Mucosa of rectum (tissue), 2 donors: ENCODE results near the gene TUT4.

Experiments
- H3K27ac ChIP-seq, 2 donors: one replicate each; pipeline ENCODE4 v1.7.0; 2013; ENCODE audit warnings: inconsistent platforms in 2 of 2, low read depth in 2 of 2, low read length in 2 of 2
- H3K27me3 ChIP-seq, 2 donors: one replicate each; pipeline ENCODE4 v1.7.0; 2013; ENCODE audit warnings: low read length in 2 of 2; ENCODE audit not compliant: control insufficient read depth in 2 of 2, insufficient read depth in 2 of 2
- H3K36me3 ChIP-seq, 2 donors: one replicate each; pipeline ENCODE4 v1.7.0; 2013; ENCODE audit warnings: low read length in 2 of 2; ENCODE audit not compliant: control insufficient read depth in 2 of 2, insufficient read depth in 2 of 2
- H3K4me1 ChIP-seq, 2 donors: one replicate each; pipeline ENCODE4 v1.7.0; 2013; ENCODE audit warnings: low read length in 2 of 2, mild to moderate bottlenecking in 1 of 2; ENCODE audit not compliant: control insufficient read depth in 2 of 2, insufficient read depth in 2 of 2
- H3K4me3 ChIP-seq, 2 donors: one replicate each; pipeline ENCODE4 v1.7.0; 2013; ENCODE audit warnings: low read length in 2 of 2
- H3K9ac ChIP-seq, 2 donors: one replicate each; pipeline ENCODE4 v1.7.0; 2013; ENCODE audit warnings: low read length in 2 of 2, low read depth in 1 of 2, mild to moderate bottlenecking in 1 of 2
- H3K9me3 ChIP-seq, 2 donors: one replicate each; pipeline ENCODE4 v1.7.0; 2013; ENCODE audit warnings: low read length in 2 of 2; ENCODE audit not compliant: control insufficient read depth in 2 of 2
- donor health status: healthy.
- donor health status: Normal muscosa, but diverticular disease.

The TUT4 gene

GRCh38 chr1:52511851-52512615 lies 40.9 kb downstream of the TUT4 start:
- no peaks in the 10 kb centered on the region for H3K27me3 ChIP-seq
- no peak overlapping the region for H3K27ac ChIP-seq
- H3K4me1 ChIP-seq, result no peaks in the 10 kb centered on the region
- peaks cover 5 to 14% of the 10 kb centered on the region in 2 donors for H3K36me3 ChIP-seq
- H3K9ac ChIP-seq, result no peak overlapping the region
- no peaks in the 10 kb centered on the region for H3K9me3 ChIP-seq
- H3K4me3 ChIP-seq, result no peak overlapping the region

- Histone ChIP-seq H3K9ac (no peak overlapping the region), H3K4me3 (no peak overlapping the region), H3K27ac (no peak overlapping the region), H3K27me3 (no peaks in the 10 kb centered on the region), H3K36me3 (peaks cover 5 to 14% of the 10 kb centered on the region in 2 donors), H3K9me3 (no peaks in the 10 kb centered on the region), H3K4me1 (no peaks in the 10 kb centered on the region)
Observed at GRCh38 chr1:52511439-52511838, 41.5 kb downstream of the TUT4 start.

- Histone ChIP-seq H3K4me3 (no peak overlapping the region), H3K36me3 (peaks cover 0 to 6% of the 10 kb centered on the region in 2 donors), H3K9me3 (no peaks in the 10 kb centered on the region), H3K4me1 (no peaks in the 10 kb centered on the region), H3K9ac (no peak overlapping the region), H3K27me3 (no peaks in the 10 kb centered on the region), H3K27ac (no peak overlapping the region)
Observed at GRCh38 chr1:52506920-52507546, 45.9 kb downstream of the TUT4 start.

GRCh38 chr1:52506349-52506748 lies 46.5 kb downstream of the TUT4 start:
- H3K9me3 ChIP-seq, result no peaks in the 10 kb centered on the region
- H3K9ac ChIP-seq, result no peak overlapping the region
- no peak overlapping the region for H3K27ac ChIP-seq
- H3K4me1 ChIP-seq, result no peaks in the 10 kb centered on the region
- H3K36me3 ChIP-seq, result peaks cover 0 to 6% of the 10 kb centered on the region in 2 donors
- H3K27me3 ChIP-seq, result no peaks in the 10 kb centered on the region
- H3K4me3 ChIP-seq, result no peak overlapping the region

GRCh38 chr1:52504720-52505119 lies 48.2 kb downstream of the TUT4 start:
- H3K36me3 ChIP-seq, result peaks cover 0 to 3% of the 10 kb centered on the region in 2 donors
- no peaks in the 10 kb centered on the region for H3K4me1 ChIP-seq
- no peak overlapping the region for H3K9ac ChIP-seq
- no peak overlapping the region for H3K4me3 ChIP-seq
- H3K27ac ChIP-seq, result no peak overlapping the region
- no peaks in the 10 kb centered on the region for H3K27me3 ChIP-seq
- H3K9me3 ChIP-seq, result no peaks in the 10 kb centered on the region

- H3K9me3 ChIP-seq, result no peaks in the 10 kb centered on the region
- H3K27me3 ChIP-seq, result no peaks in the 10 kb centered on the region
- H3K27ac ChIP-seq, result no peak overlapping the region
- no peaks in the 10 kb centered on the region for H3K4me1 ChIP-seq
- H3K9ac ChIP-seq, result no peak overlapping the region
- H3K4me3 ChIP-seq, result no peak overlapping the region
- H3K36me3 ChIP-seq, result no peaks in the 10 kb centered on the region
Observed at GRCh38 chr1:52503706-52504105, 49.2 kb downstream of the TUT4 start.

GRCh38 chr1:52502789-52503188 lies 50.1 kb downstream of the TUT4 start:
- Histone ChIP-seq H3K4me1 (no peaks in the 10 kb centered on the region), H3K27ac (no peak overlapping the region), H3K9me3 (no peaks in the 10 kb centered on the region), H3K27me3 (no peaks in the 10 kb centered on the region), H3K4me3 (no peak overlapping the region), H3K9ac (no peak overlapping the region), H3K36me3 (no peaks in the 10 kb centered on the region)

- H3K9me3 ChIP-seq, result no peaks in the 10 kb centered on the region
- H3K9ac ChIP-seq, result no peak overlapping the region
- H3K27me3 ChIP-seq, result no peaks in the 10 kb centered on the region
- no peak overlapping the region for H3K27ac ChIP-seq
- peaks cover 2 to 4% of the 10 kb centered on the region in 2 donors for H3K36me3 ChIP-seq
- no peak overlapping the region for H3K4me3 ChIP-seq
- no peaks in the 10 kb centered on the region for H3K4me1 ChIP-seq
Observed at GRCh38 chr1:52487632-52488031, 65.3 kb downstream of the TUT4 start.

- Histone ChIP-seq H3K4me1 (no peaks in the 10 kb centered on the region), H3K27me3 (no peaks in the 10 kb centered on the region), H3K27ac (no peak overlapping the region), H3K9ac (no peak overlapping the region), H3K9me3 (no peaks in the 10 kb centered on the region), H3K36me3 (peaks cover 0 to 4% of the 10 kb centered on the region in 2 donors), H3K4me3 (no peak overlapping the region)
Observed at GRCh38 chr1:52482326-52483004, 70.4 kb downstream of the TUT4 start.

GRCh38 chr1:52479076-52479475 lies 73.8 kb downstream of the TUT4 start:
- Histone ChIP-seq H3K9me3 (no peaks in the 10 kb centered on the region), H3K4me3 (no peak overlapping the region), H3K9ac (no peak overlapping the region), H3K4me1 (no peaks in the 10 kb centered on the region), H3K27ac (no peak overlapping the region), H3K27me3 (no peaks in the 10 kb centered on the region), H3K36me3 (peaks cover 4 to 9% of the 10 kb centered on the region in 2 donors)
